HepG2 (cell line): ENCODE results near the gene OR6S1. TPM values are rescaled to one million over a fixed set of nuclear protein-coding genes. Genes with fewer than 3 reads are reported as not detected.
A peak's percentile ranks its signal among the peaks of the same experiment; 100 is the strongest.

Experiments used
- BRD4 ChIP-seq: sonication (generic); formaldehyde crosslinking; IDR thresholded peaks from 2 replicates; pipeline ENCODE4 v1.4.0; 2020; ENCODE audit warnings: missing genetic modification reagents
- GABPB1 ChIP-seq: IDR thresholded peaks from 2 replicates; pipeline ENCODE4 v1.6.1; 2016; ENCODE audit warnings: mild to moderate bottlenecking, missing genetic modification reagents, moderate library complexity, missing compliant biosample characterization
- HOXD1 ChIP-seq: sonication (generic); formaldehyde crosslinking; IDR thresholded peaks from 2 replicates; pipeline ENCODE4 v1.5.0; 2020; ENCODE audit warnings: missing genetic modification reagents
- KMT2B ChIP-seq: IDR thresholded peaks from 2 replicates; pipeline ENCODE4 v1.6.1; 2016; ENCODE audit warnings: missing genetic modification reagents, missing compliant biosample characterization
- MBD4 ChIP-seq: IDR thresholded peaks from 2 replicates; pipeline ENCODE4 v1.6.1; 2012; ENCODE audit warnings: low read length, inconsistent platforms, borderline replicate concordance
- MLXIP ChIP-seq: sonication (generic); formaldehyde crosslinking; IDR thresholded peaks from 2 replicates; pipeline ENCODE4 v1.9.0; 2021; ENCODE audit warnings: missing genetic modification reagents, borderline replicate concordance
- NFATC3 ChIP-seq: sonication (generic); formaldehyde crosslinking; IDR thresholded peaks from 2 replicates; pipeline ENCODE4 v1.5.1; 2020; ENCODE audit warnings: mild to moderate bottlenecking, missing genetic modification reagents
- PAF1 ChIP-seq: IDR thresholded peaks from 2 replicates; pipeline ENCODE4 v1.6.1; 2016; ENCODE audit warnings: missing genetic modification reagents, missing compliant biosample characterization
- RXRA ChIP-seq: sonication (generic); formaldehyde crosslinking; IDR thresholded peaks from 2 replicates; pipeline ENCODE4 v1.5.1; 2020; ENCODE audit warnings: missing genetic modification reagents
- SATB2 ChIP-seq: sonication (generic); formaldehyde crosslinking; IDR thresholded peaks from 2 replicates; pipeline ENCODE4 v1.5.0; 2020; ENCODE audit warnings: missing genetic modification reagents
- SETDB1 ChIP-seq: sonication (generic); formaldehyde crosslinking; IDR thresholded peaks from 2 replicates; pipeline ENCODE4 v1.5.1; 2020; ENCODE audit warnings: missing genetic modification reagents, mild to moderate bottlenecking, borderline replicate concordance
- ZBTB3 ChIP-seq: sonication (generic); formaldehyde crosslinking; IDR thresholded peaks from 2 replicates; pipeline ENCODE4 v1.4.0; 2020; ENCODE audit warnings: low read depth, mild to moderate bottlenecking, moderate library complexity, missing genetic modification reagents, borderline replicate concordance
- ZIK1 ChIP-seq: sonication (generic); formaldehyde crosslinking; IDR thresholded peaks from 2 replicates; pipeline ENCODE4 v1.5.0; 2020; ENCODE audit warnings: mild to moderate bottlenecking, low read depth, missing genetic modification reagents, borderline replicate concordance
- ZNF263 ChIP-seq: sonication (generic); formaldehyde crosslinking; IDR thresholded peaks from 2 replicates; pipeline ENCODE4 v1.4.0; 2020; ENCODE audit warnings: missing genetic modification reagents
- ZNF740 ChIP-seq: sonication (generic); formaldehyde crosslinking; IDR thresholded peaks from 2 replicates; pipeline ENCODE4 v1.4.0; 2020; ENCODE audit warnings: missing genetic modification reagents
- ZNF772 ChIP-seq: sonication (generic); formaldehyde crosslinking; IDR thresholded peaks from 2 replicates; pipeline ENCODE4 v1.5.0; 2020; ENCODE audit warnings: mild to moderate bottlenecking, missing genetic modification reagents
- ZNF83 ChIP-seq: sonication (generic); formaldehyde crosslinking; IDR thresholded peaks from 2 replicates; pipeline ENCODE4 v1.4.0; 2020; ENCODE audit warnings: missing genetic modification reagents, mild to moderate bottlenecking, borderline replicate concordance
- polyA plus RNA-seq, 8 experiments: library from polyadenylated mRNA; depleted of rRNA in 3 of 8; stranded (reverse) in 7 of 8; unstranded in 1 of 8; fragments of >200 nt; fragmentation: Illumina TruSeq in 4 of 8; extraction: Trizol in 4 of 8; gene quantifications; 2 replicates each; pipeline versions ENCODE4 v1.2.1 to v1.2.3, GENCODE V29; 2011 to 2016; ENCODE audit warnings: low read depth in 4 of 8, missing spikeins in 1 of 8, mixed read lengths in 1 of 8; ENCODE audit not compliant: insufficient read depth in 1 of 8
- total RNA-seq, 5 experiments: library from RNA; depleted of rRNA; stranded (reverse); fragments of >200 nt; fragmentation: Illumina TruSeq; extraction: Trizol; gene quantifications; 2 replicates each; pipeline ENCODE4 v1.2.3, GENCODE V29; 2016; ENCODE audit warnings: low read depth in 1 of 5
- TF ChIP-seq, protein P1 (sequence below): sonication (generic); formaldehyde crosslinking; IDR thresholded peaks from 2 replicates; pipeline ENCODE4 v1.4.0; 2020; ENCODE audit warnings: missing genetic modification reagents

OR6S1 gene
- total and polyA plus RNA-seq, 2 of the 13 experiments (the other 11 are each of a cell fraction or from before 2014, with no cell fraction given) = 0.09 TPM; not detected in 1

- TF ChIP-seq ZNF772 = no peak; the same call in 1 of the 2 replicates
- TF ChIP-seq NFATC3 (CRISPR knock-in tag) = no peak
- no peak for TF ChIP-seq KMT2B (CRISPR knock-in tag)
- TF ChIP-seq MBD4 = no peak
- TF ChIP-seq GABPB1 = no peak
- TF ChIP-seq MLXIP (CRISPR knock-in tag) = no peak
- TF ChIP-seq ZNF740 = no peak
- TF ChIP-seq ZBTB3 (CRISPR knock-in tag) = no peak
- TF ChIP-seq BRD4 (CRISPR knock-in tag) = no peak
- no peak for TF ChIP-seq ZIK1 (CRISPR knock-in tag)
- TF ChIP-seq ZNF83 (CRISPR knock-in tag) = no peak
- TF ChIP-seq SATB2 (CRISPR knock-in tag) = no peak
- peak; percentile 90; the same call in 1 of the 2 replicates for TF ChIP-seq RXRA (CRISPR knock-in tag)
- no peak for TF ChIP-seq PAF1
- no peak for TF ChIP-seq SETDB1 (CRISPR knock-in tag)
- TF ChIP-seq, protein P1, sequence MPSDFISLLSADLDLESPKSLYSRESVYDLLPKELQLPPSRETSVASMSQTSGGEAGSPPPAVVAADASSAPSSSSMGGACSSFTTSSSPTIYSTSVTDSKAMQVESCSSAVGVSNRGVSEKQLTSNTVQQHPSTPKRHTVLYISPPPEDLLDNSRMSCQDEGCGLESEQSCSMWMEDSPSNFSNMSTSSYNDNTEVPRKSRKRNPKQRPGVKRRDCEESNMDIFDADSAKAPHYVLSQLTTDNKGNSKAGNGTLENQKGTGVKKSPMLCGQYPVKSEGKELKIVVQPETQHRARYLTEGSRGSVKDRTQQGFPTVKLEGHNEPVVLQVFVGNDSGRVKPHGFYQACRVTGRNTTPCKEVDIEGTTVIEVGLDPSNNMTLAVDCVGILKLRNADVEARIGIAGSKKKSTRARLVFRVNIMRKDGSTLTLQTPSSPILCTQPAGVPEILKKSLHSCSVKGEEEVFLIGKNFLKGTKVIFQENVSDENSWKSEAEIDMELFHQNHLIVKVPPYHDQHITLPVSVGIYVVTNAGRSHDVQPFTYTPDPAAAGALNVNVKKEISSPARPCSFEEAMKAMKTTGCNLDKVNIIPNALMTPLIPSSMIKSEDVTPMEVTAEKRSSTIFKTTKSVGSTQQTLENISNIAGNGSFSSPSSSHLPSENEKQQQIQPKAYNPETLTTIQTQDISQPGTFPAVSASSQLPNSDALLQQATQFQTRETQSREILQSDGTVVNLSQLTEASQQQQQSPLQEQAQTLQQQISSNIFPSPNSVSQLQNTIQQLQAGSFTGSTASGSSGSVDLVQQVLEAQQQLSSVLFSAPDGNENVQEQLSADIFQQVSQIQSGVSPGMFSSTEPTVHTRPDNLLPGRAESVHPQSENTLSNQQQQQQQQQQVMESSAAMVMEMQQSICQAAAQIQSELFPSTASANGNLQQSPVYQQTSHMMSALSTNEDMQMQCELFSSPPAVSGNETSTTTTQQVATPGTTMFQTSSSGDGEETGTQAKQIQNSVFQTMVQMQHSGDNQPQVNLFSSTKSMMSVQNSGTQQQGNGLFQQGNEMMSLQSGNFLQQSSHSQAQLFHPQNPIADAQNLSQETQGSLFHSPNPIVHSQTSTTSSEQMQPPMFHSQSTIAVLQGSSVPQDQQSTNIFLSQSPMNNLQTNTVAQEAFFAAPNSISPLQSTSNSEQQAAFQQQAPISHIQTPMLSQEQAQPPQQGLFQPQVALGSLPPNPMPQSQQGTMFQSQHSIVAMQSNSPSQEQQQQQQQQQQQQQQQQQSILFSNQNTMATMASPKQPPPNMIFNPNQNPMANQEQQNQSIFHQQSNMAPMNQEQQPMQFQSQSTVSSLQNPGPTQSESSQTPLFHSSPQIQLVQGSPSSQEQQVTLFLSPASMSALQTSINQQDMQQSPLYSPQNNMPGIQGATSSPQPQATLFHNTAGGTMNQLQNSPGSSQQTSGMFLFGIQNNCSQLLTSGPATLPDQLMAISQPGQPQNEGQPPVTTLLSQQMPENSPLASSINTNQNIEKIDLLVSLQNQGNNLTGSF = no peak
- TF ChIP-seq HOXD1 (CRISPR knock-in tag) = no peak
- no peak for TF ChIP-seq ZNF263
Observed at GRCh38 chr14:20671597-20672283, 30.2 kb upstream of the OR6S1 start (continued).
